A673 (cell line): ENCODE results near the gene SSBP3. TPM values are rescaled to one million over a fixed set of nuclear protein-coding genes. Genes with fewer than 3 reads are reported as not detected.

Experiments
- BruUV-seq: library from RNA; stranded (reverse); fragments of 400-500 nt; replicated peaks from 2 replicates; lab custom pipeline; 2021; lab: Mats Ljungman, UMichigan
- CTCF ChIA-PET: fragments of 300-600 bp; sonication (Branson Sonifier 250); formaldehyde crosslinking; loops from one replicate; lab custom pipeline; 2022; ENCODE audit warnings: antibody characterized with exemption; lab: Charles Lee
- POLR2A ChIA-PET: fragments of 300-600 bp; sonication (Branson Sonifier 250); formaldehyde crosslinking; loops from one replicate; lab custom pipeline; 2022; ENCODE audit warnings: antibody characterized with exemption; ENCODE audit not compliant: low non-redundant PET; lab: Charles Lee
- DNase-seq: peaks from one replicate; pipeline ENCODE4 v3.0.0-alpha.2; 2015; ENCODE audit warnings: low spot score
- H3K27ac ChIP-seq: fragments of 200-600 bp; sonication (generic); 2 replicates; pipeline ENCODE4 v1.5.1; 2016; ENCODE audit warnings: mixed run types, low read depth, mild to moderate bottlenecking, mixed read lengths, antibody characterized with exemption, low read length; ENCODE audit not compliant: poor library complexity, severe bottlenecking
- H3K27me3 ChIP-seq: fragments of 200-600 bp; sonication (generic); replicated peaks from 2 replicates; pipeline ENCODE4 v1.6.1; 2017; ENCODE audit warnings: mixed run types, low read depth, mild to moderate bottlenecking, mixed read lengths, antibody characterized with exemption, low read length; ENCODE audit not compliant: insufficient read depth, poor library complexity
- H3K36me3 ChIP-seq: fragments of 200-600 bp; sonication (generic); 2 replicates; pipeline ENCODE4 v1.6.1; 2016; ENCODE audit warnings: mixed run types, mild to moderate bottlenecking, mixed read lengths, antibody characterized with exemption, low read length; ENCODE audit not compliant: insufficient read depth, poor library complexity, severe bottlenecking
- H3K4me1 ChIP-seq: fragments of 200-600 bp; sonication (generic); 2 replicates; pipeline ENCODE4 v1.6.1; 2017; ENCODE audit warnings: mixed run types, mild to moderate bottlenecking, mixed read lengths, antibody characterized with exemption, low read length; ENCODE audit not compliant: insufficient read depth, poor library complexity, severe bottlenecking
- H3K4me3 ChIP-seq: fragments of 200-600 bp; sonication (generic); 2 replicates; pipeline ENCODE4 v1.5.1; 2016; ENCODE audit warnings: low read depth, mixed run types, mild to moderate bottlenecking, mixed read lengths, low read length; ENCODE audit not compliant: poor library complexity, severe bottlenecking
- H3K9me3 ChIP-seq: fragments of 200-600 bp; sonication (generic); 2 replicates; pipeline ENCODE4 v1.6.1; 2016; ENCODE audit warnings: mixed run types, low read depth, mild to moderate bottlenecking, mixed read lengths, antibody characterized with exemption, low read length; ENCODE audit not compliant: poor library complexity, severe bottlenecking
- CTCF ChIP-seq: fragments of 300-800, 200-600 bp; sonication (generic); conservative IDR thresholded peaks from 2 replicates; pipeline ENCODE4 v1.5.1; 2017; ENCODE audit warnings: low read depth, mild to moderate bottlenecking, antibody characterized with exemption, low read length, moderate library complexity, mixed read lengths
- EZH2 ChIP-seq: fragments of 200-600 bp; sonication (generic); IDR thresholded peaks from 2 replicates; pipeline ENCODE4 v1.6.1; 2017; ENCODE audit warnings: borderline replicate concordance, low read depth, mild to moderate bottlenecking, mixed read lengths, antibody characterized with exemption, low read length; ENCODE audit not compliant: poor library complexity, severe bottlenecking
- intact Hi-C: fragments of 100-400 bp; cut with micrococcal nuclease; formaldehyde crosslinking; loops from one replicate; pipeline ENCODE4 v1.10.0; 2022; ENCODE audit not compliant: unreplicated experiment
- total RNA-seq: library from RNA; stranded (reverse); gene quantifications from 2 replicates; pipeline ENCODE4 v1.2.3, GENCODE V29; 2021

The SSBP3 gene
- total RNA-seq, 1 experiment from 2014 or later: 43.0 TPM

DNA sequence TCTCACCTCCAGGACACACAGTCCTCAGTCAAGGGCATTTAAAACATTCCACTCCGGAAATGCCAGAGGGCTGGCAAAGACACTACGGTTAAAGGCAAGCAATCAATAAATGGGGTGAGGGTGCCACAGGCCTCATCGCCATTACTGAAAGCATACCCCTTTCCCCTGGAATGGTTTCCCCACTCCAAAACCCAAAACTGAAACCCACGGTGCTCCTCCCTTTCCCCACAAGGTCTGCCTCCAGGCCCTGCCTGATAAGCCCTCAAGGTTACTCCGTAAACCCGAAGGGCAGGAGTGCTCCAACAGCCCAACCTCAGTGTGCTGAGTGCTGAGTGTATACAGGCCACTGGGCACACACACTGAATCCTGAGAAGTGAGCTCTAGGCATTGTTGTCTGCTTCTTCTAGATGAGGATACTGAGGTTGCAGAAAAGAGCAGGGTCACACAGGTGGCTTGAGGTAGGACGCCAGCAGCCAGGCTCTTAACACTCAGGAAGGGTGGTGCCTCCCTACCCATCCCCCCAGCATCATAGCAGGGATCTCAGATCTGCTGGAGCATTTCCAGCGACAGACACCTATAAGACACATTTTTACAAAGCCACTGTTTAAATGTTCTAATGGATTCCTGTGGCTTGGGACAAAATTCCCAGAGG is 29.0 kb downstream of the SSBP3 start:
- no TSS peak for BruUV-seq
- CTCF ChIA-PET: no interaction called here
- Histone ChIP-seq H3K36me3 (no peaks in the 10 kb centered on the region), H3K4me1 (no peaks in the 10 kb centered on the region), H3K27ac (no peak overlapping the region), H3K4me3 (no peak overlapping the region), H3K9me3 (no peaks in the 10 kb centered on the region), H3K27me3 (no peaks in the 10 kb centered on the region)
- POLR2A ChIA-PET: no interaction called here
- intact Hi-C loops: no loop called here
- TF ChIP-seq EZH2 (no peak), CTCF (no peak)
- no peak for DNase-seq

GRCh38 chr1:54376430-54377039 is 29.7 kb downstream of the SSBP3 start:
- Histone ChIP-seq H3K4me3 (no peak overlapping the region), H3K4me1 (no peaks in the 10 kb centered on the region), H3K27ac (no peak overlapping the region), H3K27me3 (no peaks in the 10 kb centered on the region), H3K36me3 (no peaks in the 10 kb centered on the region), H3K9me3 (no peaks in the 10 kb centered on the region)
- no peak for DNase-seq
- POLR2A ChIA-PET: interaction anchor here (0.5 kb wide), 1 partner anchor 115 kb away, joined by 4 read pairs; no protein-coding TSS in a partner anchor
- CTCF ChIA-PET: no interaction called here
- no TSS peak for BruUV-seq
- intact Hi-C loops: no loop called here
- TF ChIP-seq EZH2: no peak
- no peak for TF ChIP-seq CTCF

DNA sequence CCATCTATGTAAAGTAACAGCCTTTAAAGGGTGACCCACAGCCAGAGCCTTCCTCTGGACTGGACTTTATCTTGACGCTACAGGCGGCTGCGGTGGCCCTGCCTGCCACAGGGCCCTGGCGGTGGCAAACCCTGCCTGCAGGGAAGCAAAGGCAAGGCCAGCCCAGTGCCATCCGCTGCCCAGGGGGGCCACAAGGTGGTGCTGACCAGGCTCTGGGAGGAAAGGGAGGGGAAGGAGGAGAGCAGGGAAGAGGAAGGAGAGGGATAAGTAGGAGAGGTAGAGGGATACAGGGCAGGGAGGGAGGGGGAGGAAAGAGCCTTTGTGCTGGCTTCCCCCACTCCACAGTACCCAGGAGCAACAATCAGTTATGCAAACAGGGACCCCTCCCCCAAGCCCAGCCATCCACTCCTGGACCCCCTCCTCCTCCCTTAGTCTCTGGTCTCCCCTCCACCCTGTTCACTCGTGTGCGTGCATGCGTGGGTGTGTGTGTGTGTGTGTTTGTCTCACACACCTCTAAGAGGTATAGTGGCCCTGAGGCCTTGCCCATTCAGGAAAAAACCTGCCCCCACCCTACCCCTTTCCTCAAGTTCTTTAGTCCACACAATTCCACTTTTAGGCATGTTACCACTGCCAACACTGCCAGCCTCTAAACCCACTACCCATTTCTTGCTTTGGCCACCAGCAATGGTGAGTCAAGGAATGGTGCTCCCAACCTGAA is 30.3 kb downstream of the SSBP3 start:
- H3K36me3 ChIP-seq: no peaks in the 10 kb centered on the region
- no peak for DNase-seq
- POLR2A ChIA-PET: interaction anchor here (0.5 kb wide), 1 partner anchor 116 kb away, joined by 4 read pairs; no protein-coding TSS in a partner anchor
- H3K4me3 ChIP-seq: no peak overlapping the region
- H3K4me1 ChIP-seq: no peaks in the 10 kb centered on the region
- no peaks in the 10 kb centered on the region for H3K27me3 ChIP-seq
- CTCF ChIA-PET: no interaction called here
- H3K9me3 ChIP-seq: no peaks in the 10 kb centered on the region
- BruUV-seq: no TSS peak
- H3K27ac ChIP-seq: no peak overlapping the region
- TF ChIP-seq CTCF: no peak
- TF ChIP-seq EZH2: no peak
- intact Hi-C loops: no loop called here
